ENCODE data around the gene EHBP1L1.

EHBP1L1 gene

GRCh38 chr11:65555693-65556231 is 20.1 kb upstream of the EHBP1L1 start (continued):
- TF ChIP-seq INSM2 (tag by site-specific recombination; IDR thresholded peaks at IDR 0.05), result 0 out of 2 replicates have a peak, but pooled peaks have one; percentile 6
- no peak for TF ChIP-seq ZNF404 (tag by site-specific recombination; IDR thresholded peaks at IDR 0.05)
- TF ChIP-seq ZFHX2 (tag by site-specific recombination; conservative IDR thresholded peaks at IDR 0.05), result peak; percentile 51; the same call in 1 of the 2 replicates
- TF ChIP-seq ZNF785 (tag by site-specific recombination; IDR thresholded peaks at IDR 0.05), result no peak
- TF ChIP-seq ZNF114 (tag by site-specific recombination; IDR thresholded peaks at IDR 0.05), result no peak
- peak; percentile 93 for TF ChIP-seq KLF1 (tag by site-specific recombination; IDR thresholded peaks at IDR 0.05)
- TF ChIP-seq SP2 (tag by site-specific recombination; IDR thresholded peaks at IDR 0.05), result 0 out of 2 replicates have a peak, but pooled peaks have one; percentile 30
- no peak for TF ChIP-seq ZNF792 (tag by site-specific recombination; IDR thresholded peaks at IDR 0.05)
- TF ChIP-seq BCL11B (tag by site-specific recombination; IDR thresholded peaks at IDR 0.05; ENCODE audit: low read depth), result no peak
- TF ChIP-seq ZBTB17 (tag by site-specific recombination; IDR thresholded peaks at IDR 0.05), result no peak
- no peak for TF ChIP-seq ZNF18 (tag by site-specific recombination; IDR thresholded peaks at IDR 0.05)
- no peak for TF ChIP-seq ZNF548 (tag by site-specific recombination; IDR thresholded peaks at IDR 0.05)
- TF ChIP-seq ZNF670 (tag by site-specific recombination; IDR thresholded peaks at IDR 0.05; ENCODE audit: low read depth), result no peak
- TF ChIP-seq ZNF624 (tag by site-specific recombination; IDR thresholded peaks at IDR 0.05), result no peak
- TF ChIP-seq ZBTB6 (tag by site-specific recombination; IDR thresholded peaks at IDR 0.05), result no peak
- no peak for TF ChIP-seq FEZF1 (tag by site-specific recombination; IDR thresholded peaks at IDR 0.05)
- TF ChIP-seq ZNF169 (tag by site-specific recombination; IDR thresholded peaks at IDR 0.05), result no peak
- TF ChIP-seq ZNF660 (tag by site-specific recombination; IDR thresholded peaks at IDR 0.05), result no peak
- TF ChIP-seq GLI4 (tag by site-specific recombination; IDR thresholded peaks at IDR 0.05), result no peak
- TF ChIP-seq ZNF433 (tag by site-specific recombination; IDR thresholded peaks at IDR 0.05; ENCODE audit: low read depth), result no peak
- TF ChIP-seq ZNF521 (tag by site-specific recombination; IDR thresholded peaks at IDR 0.05), result no peak
- no peak for TF ChIP-seq ZFP69B (tag by site-specific recombination; IDR thresholded peaks at IDR 0.05)
- peak; percentile 58; the same call in 1 of the 2 replicates for TF ChIP-seq GLIS1 (tag by site-specific recombination; IDR thresholded peaks at IDR 0.05)
- TF ChIP-seq YY1 (tag by site-specific recombination; IDR thresholded peaks at IDR 0.05), result no peak
- no peak for TF ChIP-seq MZF1 (tag by site-specific recombination; IDR thresholded peaks at IDR 0.05; ENCODE audit: borderline replicate concordance)
- TF ChIP-seq ZNF600 (tag by site-specific recombination; IDR thresholded peaks at IDR 0.05), result no peak
- peak; percentile 48; the same call in 1 of the 2 replicates for TF ChIP-seq EGR2 (tag by site-specific recombination; IDR thresholded peaks at IDR 0.05; ENCODE audit: low read depth)
- peak; percentile 38; the same call in 1 of the 2 replicates for TF ChIP-seq PRDM1 (tag by site-specific recombination; IDR thresholded peaks at IDR 0.05)
- no peak for TF ChIP-seq ZNF561 (tag by site-specific recombination; IDR thresholded peaks at IDR 0.05; ENCODE audit: borderline replicate concordance)
- TF ChIP-seq ZNF391 (tag by site-specific recombination; IDR thresholded peaks at IDR 0.05; ENCODE audit: borderline replicate concordance, low read depth), result no peak
- no peak for TF ChIP-seq ZNF623 (tag by site-specific recombination; IDR thresholded peaks at IDR 0.05)
- no peak for TF ChIP-seq ZSCAN23 (tag by site-specific recombination; IDR thresholded peaks at IDR 0.05)
- TF ChIP-seq ZNF10 (tag by site-specific recombination; IDR thresholded peaks at IDR 0.05), result no peak
- 0 out of 2 replicates have a peak, but pooled peaks have one; percentile 29 for TF ChIP-seq KLF17 (tag by site-specific recombination; IDR thresholded peaks at IDR 0.05)
